GM06990 (cell line): Measurements from ENCODE around the gene RERE.
"Not testable (repeated sequence)": the region's sequence is repeated elsewhere in the genome, so short reads cannot be mapped to it uniquely, and the experiment has no call there.

ENCODE experiments used
- DNase-seq: peaks from one replicate; pipeline ENCODE4 v3.0.0-alpha.2; 2011; ENCODE audit not compliant: insufficient read length; ENCODE audit errors: extremely low read depth
- H3K27me3 ChIP-seq: replicated peaks from 2 replicates; pipeline ENCODE4 v1.6.0; 2011; ENCODE audit warnings: low read length; ENCODE audit not compliant: control insufficient read depth, insufficient read depth
- H3K36me3 ChIP-seq: 2 replicates; pipeline ENCODE4 v1.5.1; 2011; ENCODE audit warnings: low read length; ENCODE audit not compliant: control insufficient read depth, insufficient read depth
- H3K4me3 ChIP-seq: replicated peaks from 2 replicates; pipeline ENCODE4 v1.5.1; 2011; ENCODE audit warnings: low read depth, mild to moderate bottlenecking, control low read depth, low read length
- CTCF ChIP-seq: IDR thresholded peaks from 2 replicates; pipeline ENCODE4 v1.5.1; 2011; ENCODE audit warnings: low read length, control low read depth, mild to moderate bottlenecking, inconsistent platforms; ENCODE audit not compliant: insufficient read depth, poor library complexity, severe bottlenecking

RERE gene

GRCh38 chr1:8509579-8509978 is 307.9 kb downstream of the RERE start:
- Histone ChIP-seq H3K4me3 (no peak overlapping the region), H3K36me3 (no peaks in the 10 kb centered on the region; the same call in 1 of the 2 replicates), H3K27me3 (no peaks in the 10 kb centered on the region)
- DNase-seq = no peak
- TF ChIP-seq CTCF = no peak

GRCh38 chr1:8506995-8507615 is 310.3 kb downstream of the RERE start:
- Histone ChIP-seq H3K27me3 (no peaks in the 10 kb centered on the region), H3K4me3 (no peak overlapping the region), H3K36me3 (no peaks in the 10 kb centered on the region)
- no peak for DNase-seq
- no peak for TF ChIP-seq CTCF

- Histone ChIP-seq H3K4me3 (no peak overlapping the region), H3K36me3 (no peaks in the 10 kb centered on the region), H3K27me3 (no peaks in the 10 kb centered on the region)
- no peak for DNase-seq
- no peak for TF ChIP-seq CTCF
Observed at GRCh38 chr1:8506456-8506855, 311.0 kb downstream of the RERE start.

GRCh38 chr1:8503842-8504241 is 313.6 kb downstream of the RERE start:
- Histone ChIP-seq H3K36me3 (no peaks in the 10 kb centered on the region), H3K4me3 (no peak overlapping the region), H3K27me3 (no peaks in the 10 kb centered on the region)
- DNase-seq = no peak
- TF ChIP-seq CTCF = no peak

GRCh38 chr1:8502949-8503348 is 314.5 kb downstream of the RERE start:
- not testable (repeated sequence) for H3K4me3 ChIP-seq, H3K27me3 ChIP-seq, DNase-seq, H3K36me3 ChIP-seq

- no peak for TF ChIP-seq CTCF
- H3K36me3 ChIP-seq = no peaks in the 10 kb centered on the region; the same call in 1 of the 2 replicates
- H3K27me3 ChIP-seq = no peaks in the 10 kb centered on the region
- no peak for DNase-seq
- no peak overlapping the region for H3K4me3 ChIP-seq
Observed at GRCh38 chr1:8497210-8497819, 320.1 kb downstream of the RERE start.
